Panc1 (cell line): ENCODE data around the gene SLC15A1. TPM values are rescaled to one million over a fixed set of nuclear protein-coding genes. Genes with fewer than 3 reads are reported as not detected.

Experiments
- ATAC-seq: fragments of 200-7000 bp; cut with Tn5 transposase; 2 replicates; pipeline ENCODE4 v1.9.1; 2020; ENCODE audit warnings: mild to moderate bottlenecking, moderate library complexity
- BruUV-seq: library from RNA; stranded (reverse); fragments of 400-500 nt; replicated peaks from 2 replicates; lab custom pipeline; 2021; lab: Mats Ljungman, UMichigan
- CTCF ChIA-PET: fragments of 300-600 bp; sonication (Branson Sonifier 250); formaldehyde crosslinking; loops from one replicate; lab custom pipeline; 2022; ENCODE audit warnings: antibody characterized with exemption; lab: Charles Lee
- POLR2A ChIA-PET: fragments of 300-600 bp; sonication (Branson Sonifier 250); formaldehyde crosslinking; loops from one replicate; lab custom pipeline; 2022; ENCODE audit warnings: antibody characterized with exemption; lab: Charles Lee
- DNase-seq: peaks from one replicate; pipeline ENCODE4 v3.0.0-alpha.2; 2010; ENCODE audit warnings: low read depth, low spot score
- H3K27ac ChIP-seq: 2 replicates; pipeline ENCODE4 v1.5.1; 2011; ENCODE audit warnings: mild to moderate bottlenecking, low read length, inconsistent platforms
- H3K27me3 ChIP-seq: fragments of 200-500 bp; sonication (Bioruptor generic); 2 replicates; pipeline ENCODE4 v1.6.0; 2014; ENCODE audit warnings: low read length, inconsistent platforms; ENCODE audit not compliant: control insufficient read depth, insufficient read depth
- H3K36me3 ChIP-seq: fragments of 200-500 bp; sonication (Bioruptor generic); 2 replicates; pipeline ENCODE4 v1.5.1; 2014; ENCODE audit warnings: inconsistent platforms, mild to moderate bottlenecking, low read length, moderate library complexity; ENCODE audit not compliant: control insufficient read depth, insufficient read depth
- H3K4me1 ChIP-seq: 2 replicates; pipeline ENCODE4 v1.5.1; 2011; ENCODE audit warnings: inconsistent platforms, mild to moderate bottlenecking, low read length, moderate library complexity; ENCODE audit not compliant: control insufficient read depth, insufficient read depth
- H3K4me3 ChIP-seq, 2 experiments: 2 replicates each; pipeline ENCODE4 v1.5.1; 2011 to 2012; ENCODE audit warnings: low read depth in 2 of 2, low read length in 2 of 2, mild to moderate bottlenecking in 2 of 2, inconsistent platforms in 1 of 2, moderate library complexity in 1 of 2
- H3K9me3 ChIP-seq: fragments of 200-500 bp; sonication (Bioruptor generic); 2 replicates; pipeline ENCODE4 v1.5.1; 2014; ENCODE audit warnings: low read depth, mild to moderate bottlenecking, inconsistent platforms, low read length, moderate library complexity; ENCODE audit not compliant: control insufficient read depth, insufficient read depth
- CTCF ChIP-seq: fragments of 450-650 bp; IDR thresholded peaks from 2 replicates; pipeline ENCODE4 v1.5.1; 2017; ENCODE audit warnings: mild to moderate bottlenecking
- POLR2AphosphoS5 ChIP-seq: IDR thresholded peaks from 2 replicates; pipeline ENCODE4 v1.6.1; 2012; ENCODE audit warnings: mild to moderate bottlenecking, low read depth, low read length, moderate library complexity
- REST ChIP-seq, 2 experiments: IDR thresholded peaks; 2 replicates each; pipeline ENCODE4 v1.6.1; 2011 to 2012; ENCODE audit warnings: low read depth in 2 of 2, control low read depth in 1 of 2, low read length in 1 of 2, mild to moderate bottlenecking in 1 of 2, moderate library complexity in 1 of 2; ENCODE audit not compliant: insufficient read depth in 1 of 2
- SIN3A ChIP-seq: IDR thresholded peaks from 2 replicates; pipeline ENCODE4 v1.6.1; 2012; ENCODE audit warnings: low read depth, mild to moderate bottlenecking, low read length, moderate library complexity, borderline replicate concordance; ENCODE audit not compliant: insufficient read depth
- TCF7L2 ChIP-seq: IDR thresholded peaks from 2 replicates; pipeline ENCODE4 v1.6.1; 2011; ENCODE audit warnings: mild to moderate bottlenecking, low read depth, low read length, inconsistent platforms
- in situ Hi-C: cut with HindIII; loops from 2 replicates; pipeline ENCODE4 v1.10.0; 2016; ENCODE audit warnings: low sequenced_read_pairs, low pct_unique_long_range_greater_than_20kb
- intact Hi-C: fragments of 100-400 bp; cut with micrococcal nuclease; formaldehyde crosslinking; loops from one replicate; pipeline ENCODE4 v1.10.0; 2022; ENCODE audit not compliant: unreplicated experiment
- total RNA-seq: library from RNA; stranded (reverse); gene quantifications from one replicate; pipeline ENCODE4 v1.2.1, GENCODE V29; 2021; ENCODE audit not compliant: unreplicated experiment

The SLC15A1 gene
- total RNA-seq, 1 experiment from 2014 or later = 0.18 TPM

- intact Hi-C loops = no loop called here
- Histone ChIP-seq H3K36me3 (no peaks in the 10 kb centered on the region; the same call in 1 of the 2 replicates), H3K4me3 (no peak overlapping the region), H3K27me3 (no peaks in the 10 kb centered on the region), H3K4me1 (no peaks in the 10 kb centered on the region), H3K9me3 (no peaks in the 10 kb centered on the region), H3K27ac (no peak overlapping the region)
- no peak for TF ChIP-seq POLR2AphosphoS5
- no peak for TF ChIP-seq CTCF
- TF ChIP-seq REST (IDR thresholded peaks at IDR 0.05; ENCODE audit: insufficient read depth in 1 of 2, low read depth in 2 of 2, low read length in 1 of 2) = no peak
- no peak for TF ChIP-seq SIN3A
- no peak for TF ChIP-seq TCF7L2
- no peak for DNase-seq
- in situ Hi-C loops = no loop called here
- CTCF ChIA-PET = no interaction called here
- BruUV-seq = no TSS peak
- no peak for ATAC-seq
- POLR2A ChIA-PET = no interaction called here
Observed at GRCh38 chr13:98792321-98792720, 39.8 kb upstream of the SLC15A1 start.

- ChIA-PET POLR2A (no interaction called here), CTCF (no interaction called here)
- ATAC-seq (no peak), DNase-seq (no peak)
- Histone ChIP-seq H3K27ac (no peak overlapping the region), H3K36me3 (no peaks in the 10 kb centered on the region; the same call in 1 of the 2 replicates), H3K4me3 (no peak overlapping the region), H3K27me3 (no peaks in the 10 kb centered on the region), H3K9me3 (no peaks in the 10 kb centered on the region), H3K4me1 (no peaks in the 10 kb centered on the region)
- TF ChIP-seq REST (IDR thresholded peaks at IDR 0.05; ENCODE audit: insufficient read depth in 1 of 2, low read depth in 2 of 2, low read length in 1 of 2) = no peak
- TF ChIP-seq TCF7L2 = no peak
- no peak for TF ChIP-seq CTCF
- no peak for TF ChIP-seq POLR2AphosphoS5
- BruUV-seq = no TSS peak
- intact Hi-C loops = no loop called here
- in situ Hi-C loops = no loop called here
Observed at GRCh38 chr13:98791611-98792010, 39.1 kb upstream of the SLC15A1 start.
